ENCODE results near the gene LMAN2L.

Gene LMAN2L

DNA sequence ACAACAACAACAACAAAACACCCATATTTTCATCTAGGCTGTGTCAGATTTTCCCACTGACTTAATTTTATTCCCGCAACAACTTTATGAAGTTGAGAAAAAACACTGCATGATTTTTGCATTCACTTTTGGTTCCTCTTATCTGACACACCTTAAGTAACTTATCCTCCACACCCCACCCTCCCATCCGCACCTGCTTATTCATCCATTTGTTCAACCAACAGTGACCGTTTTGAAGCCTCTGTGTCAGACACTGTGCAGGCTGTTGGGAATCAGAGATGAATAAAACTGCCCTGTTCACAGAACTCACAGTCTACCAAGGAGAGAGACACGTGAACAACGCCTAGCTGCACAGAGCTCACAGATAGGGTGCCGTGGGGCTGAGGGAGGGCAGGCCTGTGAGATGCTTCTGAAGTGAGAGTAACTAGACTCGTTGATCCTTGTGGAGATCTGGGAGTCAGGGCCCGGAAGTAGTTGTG, 28.3 kb upstream of the LMAN2L start:
- ChIA-PET POLR2A (no interaction called here), CTCF (interaction anchor here (0.8 to 2.0 kb wide), 3 partner anchors 11 to 212 kb away, joined by 3 to 7 read pairs (median 3); no protein-coding TSS in a partner anchor)
- no peak overlapping the region for H3K4me3 ChIP-seq (ENCODE audit: low read depth, low read length)
- no peak for TF ChIP-seq CTCF (IDR thresholded peaks at IDR 0.05; ENCODE audit: insufficient read depth, low read length, missing control alignments)
- no peak for DNase-seq (ENCODE audit: low read depth, low spot score)

DNA sequence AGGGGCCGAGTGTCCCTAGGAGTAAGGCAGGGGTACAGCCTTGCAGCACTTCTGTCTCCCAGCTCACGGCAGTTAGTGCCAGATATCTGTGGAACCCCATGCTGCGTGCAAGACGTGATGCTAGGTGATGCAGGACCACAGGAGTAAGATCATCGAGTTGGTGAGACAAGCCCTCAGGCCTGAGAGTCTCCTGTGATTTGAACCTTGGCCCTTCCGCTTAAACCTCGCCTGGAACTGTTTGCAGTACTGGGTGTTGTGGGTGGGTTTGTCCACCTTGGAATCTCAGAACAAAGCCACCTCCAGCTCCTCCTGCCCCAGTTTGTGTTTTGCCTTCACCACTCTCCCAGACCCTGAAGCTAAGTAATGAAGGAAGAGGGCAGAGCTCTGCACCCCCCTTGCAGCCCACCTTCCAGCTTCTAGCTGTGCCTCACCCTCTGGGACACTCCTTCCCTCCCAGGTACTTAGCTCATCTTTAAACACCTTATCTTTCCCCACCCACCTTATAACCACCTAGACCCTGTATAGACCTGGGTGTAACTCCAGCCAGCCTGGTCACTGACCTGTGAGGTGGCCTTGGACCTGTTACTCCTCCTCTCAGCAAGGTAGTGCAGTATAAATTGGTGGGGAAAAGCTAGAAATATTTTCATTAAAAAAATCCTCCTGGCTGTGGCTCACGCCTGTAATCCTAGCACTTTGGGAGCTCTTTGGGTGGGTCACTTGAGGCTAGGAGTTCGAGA, 27.4 kb upstream of the LMAN2L start:
- CTCF ChIA-PET, result interaction anchor here (0.8 to 2.0 kb wide), 4 partner anchors 11 to 211 kb away, joined by 3 to 7 read pairs (median 3); no protein-coding TSS in a partner anchor
- DNase-seq (ENCODE audit: low read depth, low spot score), result no peak
- POLR2A ChIA-PET, result no interaction called here
- no peak overlapping the region for H3K4me3 ChIP-seq (ENCODE audit: low read depth, low read length)
- TF ChIP-seq CTCF (IDR thresholded peaks at IDR 0.05; ENCODE audit: insufficient read depth, low read length, missing control alignments), result no peak

DNA sequence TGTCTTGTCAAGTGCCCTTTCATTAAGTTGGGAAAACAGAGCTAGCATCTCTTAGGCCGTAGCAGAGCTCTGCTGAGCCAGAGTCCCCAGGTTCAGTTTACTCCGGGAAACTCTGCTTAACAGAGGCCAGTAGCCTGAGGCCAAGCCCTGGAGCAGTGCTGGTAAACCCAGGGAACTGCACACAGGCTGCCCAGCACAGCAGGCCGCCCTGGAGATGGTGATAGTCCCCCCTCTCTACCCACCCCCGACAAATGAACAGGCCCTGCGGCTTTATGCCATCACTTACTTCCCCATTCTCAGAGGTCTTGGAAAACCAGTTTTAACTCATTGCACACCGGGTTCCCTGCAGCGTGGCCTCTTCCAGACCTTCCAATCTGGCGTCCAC, 24.4 kb upstream of the LMAN2L start:
- DNase-seq (ENCODE audit: low read depth, low spot score), result no peak
- no peak for TF ChIP-seq CTCF (IDR thresholded peaks at IDR 0.05; ENCODE audit: insufficient read depth, low read length, missing control alignments)
- peak overlapping the region; percentile 30 for H3K4me3 ChIP-seq (ENCODE audit: low read depth, low read length)
- POLR2A ChIA-PET, result no interaction called here
- CTCF ChIA-PET, result interaction anchor here (0.8 to 6.9 kb wide), 9 partner anchors 13 to 589 kb away, joined by 3 to 94 read pairs (median 5); no protein-coding TSS in a partner anchor

GRCh38 chr2:96763511-96764252, 23.8 kb upstream of the LMAN2L start:
- peak overlapping the region; percentile 48 for H3K4me3 ChIP-seq (ENCODE audit: low read depth, low read length)
- ChIA-PET POLR2A (interaction anchor here (0.7 kb wide), 1 partner anchor 21 kb away, joined by 3 read pairs; no protein-coding TSS in a partner anchor), CTCF (interaction anchor here (0.7 to 6.9 kb wide), 19 partner anchors 14 to 356 kb away, joined by 3 to 94 read pairs (median 3); partner anchors contain the start of gene ANKRD39)
- peak; percentile 46 for TF ChIP-seq CTCF (IDR thresholded peaks at IDR 0.05; ENCODE audit: insufficient read depth, low read length, missing control alignments)
- DNase-seq (ENCODE audit: low read depth, low spot score), result no peak

- ChIA-PET POLR2A (interaction anchor here (0.7 to 0.9 kb wide), 2 partner anchors 20 to 106 kb away, joined by 3 to 5 read pairs; no protein-coding TSS in a partner anchor), CTCF (interaction anchor here (0.7 to 6.9 kb wide), 22 partner anchors 15 to 349 kb away, joined by 3 to 94 read pairs (median 4); partner anchors contain the start of gene ANKRD39)
- no peak for TF ChIP-seq CTCF (IDR thresholded peaks at IDR 0.05; ENCODE audit: insufficient read depth, low read length, missing control alignments)
- peak overlapping the region; percentile 48 for H3K4me3 ChIP-seq (ENCODE audit: low read depth, low read length)
- no peak for DNase-seq (ENCODE audit: low read depth, low spot score)
Measured at GRCh38 chr2:96762529-96763311, 22.9 kb upstream of the LMAN2L start.
